ENCODE measurements around the gene PNPLA2.

PNPLA2 gene

DNA sequence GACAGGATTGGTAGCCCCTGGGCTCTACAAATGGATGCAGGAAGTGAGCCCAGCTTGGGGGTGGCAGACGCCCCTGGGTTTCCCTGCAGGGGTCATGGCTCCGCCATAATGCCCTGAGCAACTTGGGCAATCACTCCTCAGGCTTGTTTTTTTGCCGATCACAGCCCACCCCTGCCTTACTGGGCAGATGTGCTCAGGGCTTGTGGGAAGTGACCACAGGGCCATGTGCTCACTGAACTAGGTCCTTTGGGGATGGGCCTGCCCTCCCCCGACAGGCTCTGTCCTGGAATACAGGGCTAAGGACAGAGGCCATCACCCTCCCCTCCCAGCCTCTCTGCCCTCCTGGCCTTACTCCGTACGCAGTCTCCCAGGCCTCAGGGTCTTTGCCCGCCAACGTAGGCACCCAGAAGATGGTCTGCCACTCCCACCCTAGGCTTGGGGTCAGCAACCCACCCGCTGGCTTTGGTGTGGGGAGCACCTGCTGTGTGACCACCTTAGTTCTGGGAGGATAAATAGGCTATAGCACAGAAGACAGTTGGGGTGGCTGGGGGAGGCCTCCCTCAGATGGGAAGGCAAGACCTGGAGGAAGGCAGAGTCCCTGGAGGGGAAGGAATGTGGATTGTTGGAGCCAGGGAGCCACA lies 5.1 kb upstream of the PNPLA2 start:
- no peak for DNase-seq (ENCODE audit: low read depth in 1 of 2, low spot score in 1 of 2)

DNA sequence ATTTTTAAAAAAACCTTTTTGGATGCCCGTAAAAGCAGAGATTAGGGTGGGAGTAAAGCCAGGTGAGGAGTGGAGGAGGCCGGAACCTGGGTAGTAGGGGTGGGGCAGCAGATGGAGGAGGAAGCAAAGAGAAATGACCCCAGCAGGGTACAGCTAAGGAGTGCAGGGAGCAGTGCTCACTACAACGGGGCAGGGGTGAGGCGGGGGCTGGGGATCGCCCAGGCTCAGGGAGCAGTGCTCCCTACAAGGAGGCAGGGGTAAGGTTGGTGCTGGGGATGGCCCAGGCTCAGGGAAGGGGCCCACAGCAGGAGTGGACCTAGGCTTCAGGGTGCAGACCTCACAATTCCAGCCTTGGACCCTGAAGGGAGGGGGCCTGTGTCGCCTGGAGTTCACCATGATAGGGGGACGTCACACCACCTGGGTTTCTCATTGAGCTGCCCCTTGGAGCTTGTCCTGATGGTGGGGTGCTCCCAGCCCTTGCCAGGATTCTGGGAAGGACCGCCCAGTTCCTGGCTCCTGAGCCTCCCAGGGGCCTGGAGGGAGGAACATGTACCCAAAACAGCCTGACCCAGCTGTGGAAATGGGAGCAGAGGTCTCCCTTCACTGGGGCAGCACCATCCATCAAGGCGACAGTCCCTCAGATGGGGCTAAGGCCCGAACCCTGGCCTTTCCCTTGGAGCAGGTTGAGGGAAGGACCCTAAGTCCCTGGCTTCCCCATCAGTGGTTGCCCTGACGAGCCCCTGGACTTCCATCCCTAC lies 2.9 kb upstream of the PNPLA2 start:
- DNase-seq (ENCODE audit: low read depth in 1 of 2, low spot score in 1 of 2) = no peak

DNA sequence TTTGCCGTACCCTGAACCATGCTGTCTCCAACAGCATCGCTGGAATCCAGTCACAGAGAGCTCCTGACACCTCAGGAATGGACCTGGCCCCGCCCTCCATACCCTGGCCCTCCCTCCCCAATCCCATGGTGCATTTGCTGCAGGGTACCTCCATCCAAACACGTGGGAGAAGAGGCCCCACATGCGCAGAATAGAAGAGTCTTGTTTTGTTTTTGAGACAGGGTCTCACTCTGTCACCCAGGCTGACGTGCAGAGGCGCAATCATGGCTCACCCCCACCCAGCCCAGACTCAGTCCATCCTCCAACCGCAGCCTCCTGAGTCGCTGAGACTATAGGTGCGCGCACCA lies 2.3 kb upstream of the PNPLA2 start:
- DNase-seq (ENCODE audit: low read depth in 1 of 2, low spot score in 1 of 2) = no peak

DNA sequence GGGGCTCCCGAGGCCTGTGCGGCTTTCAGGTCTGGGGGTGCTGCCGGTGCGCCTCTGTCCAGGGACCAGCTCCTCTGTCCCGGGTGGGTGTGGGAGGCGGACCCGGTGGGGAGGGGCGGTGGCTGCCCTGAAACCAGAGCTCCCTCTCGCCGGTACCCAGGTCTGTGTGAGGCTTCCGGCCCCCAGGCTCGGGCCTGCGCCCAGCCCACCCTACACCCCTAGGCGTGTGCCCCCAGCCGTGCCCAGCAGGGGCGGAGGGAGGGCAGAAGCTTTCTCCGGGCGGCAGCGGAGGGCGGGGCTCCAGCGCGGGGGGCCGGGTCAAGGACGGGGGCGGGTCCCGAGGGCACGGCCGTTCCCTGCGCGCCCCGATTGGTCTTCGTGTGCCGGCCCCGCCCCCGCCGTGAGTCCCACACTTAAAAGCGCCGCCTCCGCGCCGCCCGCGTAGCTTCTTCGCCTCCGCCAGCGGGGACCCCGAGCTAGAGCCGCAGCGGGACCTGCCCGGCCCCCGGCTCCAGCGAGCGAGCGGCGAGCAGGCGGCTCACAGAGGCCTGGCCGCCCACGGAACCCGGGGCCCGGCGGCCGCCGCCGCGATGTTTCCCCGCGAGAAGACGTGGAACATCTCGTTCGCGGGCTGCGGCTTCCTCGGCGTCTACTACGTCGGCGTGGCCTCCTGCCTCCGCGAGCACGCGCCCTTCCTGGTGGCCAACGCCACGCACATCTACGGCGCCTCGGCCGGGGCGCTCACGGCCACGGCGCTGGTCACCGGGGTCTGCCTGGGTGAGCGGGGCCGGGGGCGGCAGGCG lies 616 bp downstream of the PNPLA2 start:
- DNase-seq (ENCODE audit: low read depth in 1 of 2, low spot score in 1 of 2) = peak; percentile 86 to 90

DNA sequence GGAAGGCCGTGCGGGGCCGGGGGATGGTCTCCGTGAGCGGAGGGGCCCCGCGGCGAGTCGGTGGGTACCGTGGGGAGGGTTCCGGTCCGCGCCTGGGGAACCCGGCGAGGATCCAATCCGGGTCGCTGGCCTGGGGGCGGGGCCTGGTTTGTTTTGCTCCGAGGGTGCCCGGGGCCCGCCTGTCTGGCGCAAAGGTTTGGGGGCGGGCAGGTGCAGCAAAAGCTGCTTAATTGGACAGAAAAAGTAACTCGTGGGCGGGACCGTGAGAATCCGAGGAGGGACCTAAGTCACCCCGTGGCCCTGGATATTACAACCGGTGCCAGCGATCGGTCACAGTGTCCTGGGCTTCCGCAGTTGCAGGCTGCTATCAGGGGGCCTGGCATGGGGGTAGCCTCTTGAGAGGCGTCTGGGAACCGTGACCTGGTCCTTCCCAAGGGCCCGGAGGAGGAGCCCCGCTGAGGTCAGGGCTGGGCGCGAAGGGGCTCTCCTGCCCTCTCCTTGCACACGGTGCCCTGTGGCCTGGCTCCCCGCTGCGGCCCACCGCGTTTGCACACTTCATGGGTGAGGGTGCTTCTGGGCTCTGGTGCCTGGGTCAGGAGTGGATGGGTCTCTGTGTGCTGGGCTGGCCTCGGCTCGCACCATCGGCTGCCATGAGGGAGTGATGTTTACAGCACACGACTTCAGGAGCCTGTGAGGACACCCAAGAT lies 1.4 kb downstream of the PNPLA2 start:
- peak; percentile 86 to 90 for DNase-seq (ENCODE audit: low read depth in 1 of 2, low spot score in 1 of 2)

DNA sequence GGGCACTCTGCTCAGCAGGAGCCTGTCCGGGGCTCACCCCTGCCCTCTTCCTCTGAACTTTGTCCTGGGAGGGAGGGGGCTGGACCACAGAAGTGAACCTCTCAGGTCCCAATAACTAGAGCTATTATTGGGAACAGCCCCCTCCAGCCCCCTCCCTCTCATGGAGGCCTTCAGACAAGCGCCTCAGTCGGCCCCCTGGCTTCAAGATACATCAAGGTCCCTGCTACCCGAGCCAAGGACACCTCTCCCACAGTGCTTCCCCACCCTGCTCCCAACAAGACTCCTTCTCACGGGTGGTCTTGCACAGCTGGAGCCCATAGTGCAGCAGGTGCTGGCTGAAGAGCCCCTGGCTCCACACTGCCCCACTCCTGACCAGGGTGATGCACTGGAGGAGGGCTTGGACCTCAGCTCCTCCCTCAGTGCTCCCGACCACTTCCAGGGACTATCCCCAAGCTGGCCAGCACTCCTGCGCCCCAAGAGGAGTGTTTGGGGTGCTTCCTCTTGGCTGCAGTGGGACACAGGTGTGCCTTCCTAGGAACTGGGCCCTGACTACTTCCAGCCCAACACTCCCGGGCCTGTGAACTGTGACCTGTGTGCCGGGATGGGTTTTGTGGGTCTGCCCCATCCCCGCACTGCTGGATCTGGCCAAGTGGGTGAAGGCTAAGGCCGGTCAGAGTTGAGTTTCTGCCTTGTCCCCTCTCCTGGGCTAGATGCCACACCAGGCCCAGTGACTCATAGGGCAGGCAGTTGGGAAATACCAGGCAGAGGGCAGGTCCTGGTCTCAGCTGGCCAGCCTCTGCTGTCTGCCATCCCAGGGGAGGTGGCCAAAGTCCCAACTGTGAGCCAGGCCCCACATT lies 2.2 kb downstream of the PNPLA2 start:
- DNase-seq (ENCODE audit: low read depth in 1 of 2, low spot score in 1 of 2) = no peak

DNA sequence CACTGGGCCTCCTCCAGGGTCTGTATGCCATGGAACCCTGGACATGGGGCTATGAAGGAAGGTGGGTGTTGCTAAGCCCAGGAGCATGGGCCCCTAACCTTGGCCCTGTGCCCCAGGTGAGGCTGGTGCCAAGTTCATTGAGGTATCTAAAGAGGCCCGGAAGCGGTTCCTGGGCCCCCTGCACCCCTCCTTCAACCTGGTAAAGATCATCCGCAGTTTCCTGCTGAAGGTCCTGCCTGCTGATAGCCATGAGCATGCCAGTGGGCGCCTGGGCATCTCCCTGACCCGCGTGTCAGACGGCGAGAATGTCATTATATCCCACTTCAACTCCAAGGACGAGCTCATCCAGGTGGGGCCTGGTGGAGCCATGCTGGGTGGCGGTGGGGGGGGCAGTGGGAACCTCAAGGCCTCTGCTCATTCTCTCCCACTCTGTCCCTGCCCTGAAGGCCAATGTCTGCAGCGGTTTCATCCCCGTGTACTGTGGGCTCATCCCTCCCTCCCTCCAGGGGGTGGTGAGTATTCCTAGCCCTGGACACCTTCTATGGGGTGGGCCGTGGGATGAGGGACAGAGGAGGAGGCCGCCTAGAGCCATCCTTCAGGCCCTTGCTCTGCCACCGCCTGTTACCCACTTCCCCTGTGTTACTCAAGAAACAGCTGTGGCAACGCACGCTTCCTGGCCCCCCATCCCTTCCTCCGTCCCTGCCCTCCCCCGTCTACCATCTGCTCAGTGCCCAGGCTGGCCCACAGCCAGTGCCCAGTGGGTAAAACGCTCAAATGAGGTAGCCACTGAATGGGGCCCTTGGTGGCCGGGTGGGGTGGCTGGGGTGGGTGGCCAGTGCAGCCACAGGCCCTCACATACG lies 3.0 kb downstream of the PNPLA2 start:
- no peak for DNase-seq (ENCODE audit: low read depth in 1 of 2, low spot score in 1 of 2)

DNA sequence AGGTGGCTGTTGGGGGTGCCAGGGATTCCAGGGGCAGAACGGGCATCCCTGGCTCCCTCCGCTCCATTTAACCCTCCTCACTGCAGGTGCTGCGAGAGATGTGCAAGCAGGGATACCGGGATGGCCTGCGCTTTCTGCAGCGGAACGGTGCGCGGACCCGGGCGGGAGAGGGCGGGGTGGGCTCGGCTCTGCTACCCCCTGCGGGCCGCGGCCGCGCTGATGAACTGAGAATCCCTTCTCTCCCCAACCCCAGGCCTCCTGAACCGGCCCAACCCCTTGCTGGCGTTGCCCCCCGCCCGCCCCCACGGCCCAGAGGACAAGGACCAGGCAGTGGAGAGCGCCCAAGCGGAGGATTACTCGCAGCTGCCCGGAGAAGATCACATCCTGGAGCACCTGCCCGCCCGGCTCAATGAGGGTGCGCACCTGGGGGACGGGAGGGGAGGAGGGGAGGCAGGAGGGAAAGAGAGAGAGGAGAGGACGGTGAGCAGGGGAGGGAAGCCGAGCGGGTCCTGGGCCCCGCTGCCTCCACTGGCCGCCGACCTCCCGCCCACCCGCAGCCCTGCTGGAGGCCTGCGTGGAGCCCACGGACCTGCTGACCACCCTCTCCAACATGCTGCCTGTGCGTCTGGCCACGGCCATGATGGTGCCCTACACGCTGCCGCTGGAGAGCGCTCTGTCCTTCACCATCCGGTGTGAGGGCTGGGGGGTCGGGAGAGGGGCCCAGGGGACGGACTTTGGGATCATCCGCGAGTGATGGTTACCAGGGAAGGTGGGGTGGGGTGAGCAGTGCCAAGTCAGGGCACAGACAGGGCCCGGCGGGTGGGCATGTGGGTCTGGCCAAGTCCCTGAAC lies 5.0 kb downstream of the PNPLA2 start:
- DNase-seq (ENCODE audit: low read depth in 1 of 2, low spot score in 1 of 2) = no peak

DNA sequence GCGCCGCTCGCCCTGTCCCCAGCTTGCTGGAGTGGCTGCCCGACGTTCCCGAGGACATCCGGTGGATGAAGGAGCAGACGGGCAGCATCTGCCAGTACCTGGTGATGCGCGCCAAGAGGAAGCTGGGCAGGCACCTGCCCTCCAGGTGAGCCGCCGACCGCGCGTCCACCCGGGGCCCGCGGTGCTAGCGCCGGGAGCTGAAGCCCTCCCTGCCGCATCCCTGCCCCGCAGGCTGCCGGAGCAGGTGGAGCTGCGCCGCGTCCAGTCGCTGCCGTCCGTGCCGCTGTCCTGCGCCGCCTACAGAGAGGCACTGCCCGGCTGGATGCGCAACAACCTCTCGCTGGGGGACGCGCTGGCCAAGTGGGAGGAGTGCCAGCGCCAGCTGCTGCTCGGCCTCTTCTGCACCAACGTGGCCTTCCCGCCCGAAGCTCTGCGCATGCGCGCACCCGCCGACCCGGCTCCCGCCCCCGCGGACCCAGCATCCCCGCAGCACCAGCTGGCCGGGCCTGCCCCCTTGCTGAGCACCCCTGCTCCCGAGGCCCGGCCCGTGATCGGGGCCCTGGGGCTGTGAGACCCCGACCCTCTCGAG lies 5.7 kb downstream of the PNPLA2 start:
- no peak for DNase-seq (ENCODE audit: low read depth in 1 of 2, low spot score in 1 of 2)

DNA sequence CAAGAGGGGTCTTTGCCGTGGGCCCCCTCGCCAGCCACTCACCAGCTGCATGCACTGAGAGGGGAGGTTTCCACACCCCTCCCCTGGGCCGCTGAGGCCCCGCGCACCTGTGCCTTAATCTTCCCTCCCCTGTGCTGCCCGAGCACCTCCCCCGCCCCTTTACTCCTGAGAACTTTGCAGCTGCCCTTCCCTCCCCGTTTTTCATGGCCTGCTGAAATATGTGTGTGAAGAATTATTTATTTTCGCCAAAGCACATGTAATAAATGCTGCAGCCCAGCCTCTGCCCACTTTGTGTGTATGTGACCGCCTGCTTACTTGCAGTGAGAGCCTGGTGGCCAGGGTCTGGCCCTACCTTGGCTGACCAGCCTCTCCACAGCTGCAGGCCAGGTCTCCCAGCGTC lies 6.2 kb downstream of the PNPLA2 start:
- DNase-seq (ENCODE audit: low read depth in 1 of 2, low spot score in 1 of 2) = no peak

DNA sequence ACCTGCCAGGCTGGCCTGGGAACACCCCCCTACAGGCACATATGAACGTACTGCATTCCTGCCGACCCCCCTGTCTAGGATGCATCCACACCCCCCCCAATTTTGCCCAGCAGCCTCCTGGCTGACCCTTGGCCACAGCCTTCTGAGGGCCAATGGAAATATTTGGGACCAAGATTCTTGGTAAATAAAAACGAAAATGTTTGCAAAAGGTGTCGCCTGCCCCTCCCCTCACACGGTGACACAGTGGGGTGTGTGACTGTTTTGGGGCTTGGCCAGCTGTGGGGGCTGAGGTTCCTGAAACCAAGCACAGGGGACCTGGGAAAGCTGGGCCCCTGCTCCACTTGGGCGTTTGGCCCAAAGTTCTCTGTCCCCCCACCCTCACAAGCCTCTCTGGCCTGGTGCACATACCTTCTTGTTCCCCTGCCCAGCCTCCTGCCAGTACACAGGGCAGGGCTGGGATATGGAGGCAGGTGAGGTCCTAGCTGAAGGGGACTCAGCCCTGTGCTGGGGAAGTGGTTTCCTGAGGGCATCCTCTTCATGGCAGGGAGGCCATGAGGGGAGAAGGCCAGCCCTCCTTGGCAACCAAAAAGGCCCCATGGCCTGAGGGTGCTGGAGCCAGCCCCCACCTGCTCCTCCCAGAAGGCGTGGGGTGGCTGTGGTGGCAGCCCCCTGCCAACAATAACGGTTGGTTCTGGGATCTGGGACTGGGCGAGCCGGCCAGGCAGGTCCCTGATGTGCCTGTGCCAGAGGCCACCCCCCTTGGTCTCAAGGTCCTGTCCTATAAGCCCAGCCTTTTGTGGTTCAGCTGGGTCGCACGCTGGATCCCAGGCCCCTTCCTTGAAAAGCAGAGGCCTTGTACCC lies 6.9 kb downstream of the PNPLA2 start:
- no peak for DNase-seq (ENCODE audit: low read depth in 1 of 2, low spot score in 1 of 2)

DNA sequence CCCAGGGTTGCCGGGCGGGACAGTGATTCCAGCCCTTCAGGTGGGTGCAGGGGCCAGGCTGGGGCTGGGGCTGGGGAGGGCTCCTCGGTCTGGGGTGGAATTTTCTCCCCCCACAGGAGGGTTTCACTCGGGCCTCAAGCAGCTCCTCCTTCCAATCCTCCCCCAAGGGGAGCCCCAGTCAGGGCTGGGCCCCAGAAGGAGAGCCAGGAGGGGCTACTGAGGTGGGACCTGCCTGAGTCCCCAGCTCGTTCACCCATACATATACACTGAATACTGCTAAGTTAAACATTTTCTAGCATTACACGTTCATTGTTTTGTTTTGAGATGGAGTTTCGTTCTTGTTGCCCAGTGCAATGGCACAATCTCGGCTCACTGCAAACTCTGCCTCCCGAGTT lies 7.5 kb downstream of the PNPLA2 start:
- DNase-seq (ENCODE audit: low read depth in 1 of 2, low spot score in 1 of 2) = no peak

DNA sequence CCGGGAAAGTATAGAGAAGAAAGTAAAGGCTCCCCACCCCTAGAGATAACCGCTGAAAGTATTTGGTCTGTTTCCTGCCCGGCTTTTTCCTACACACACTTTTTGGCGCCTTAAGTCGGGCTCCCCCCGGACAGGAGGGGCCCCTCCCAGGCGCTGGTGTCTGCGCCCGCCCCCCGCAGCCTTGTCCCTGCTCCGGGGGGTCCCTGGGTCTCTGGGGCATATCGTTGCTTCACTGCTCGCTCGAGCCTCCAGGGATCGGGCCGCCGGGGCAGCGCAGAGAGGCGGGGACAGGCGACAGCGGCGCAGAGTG lies 8.1 kb downstream of the PNPLA2 start:
- DNase-seq (ENCODE audit: low read depth in 1 of 2, low spot score in 1 of 2) = no peak

DNA sequence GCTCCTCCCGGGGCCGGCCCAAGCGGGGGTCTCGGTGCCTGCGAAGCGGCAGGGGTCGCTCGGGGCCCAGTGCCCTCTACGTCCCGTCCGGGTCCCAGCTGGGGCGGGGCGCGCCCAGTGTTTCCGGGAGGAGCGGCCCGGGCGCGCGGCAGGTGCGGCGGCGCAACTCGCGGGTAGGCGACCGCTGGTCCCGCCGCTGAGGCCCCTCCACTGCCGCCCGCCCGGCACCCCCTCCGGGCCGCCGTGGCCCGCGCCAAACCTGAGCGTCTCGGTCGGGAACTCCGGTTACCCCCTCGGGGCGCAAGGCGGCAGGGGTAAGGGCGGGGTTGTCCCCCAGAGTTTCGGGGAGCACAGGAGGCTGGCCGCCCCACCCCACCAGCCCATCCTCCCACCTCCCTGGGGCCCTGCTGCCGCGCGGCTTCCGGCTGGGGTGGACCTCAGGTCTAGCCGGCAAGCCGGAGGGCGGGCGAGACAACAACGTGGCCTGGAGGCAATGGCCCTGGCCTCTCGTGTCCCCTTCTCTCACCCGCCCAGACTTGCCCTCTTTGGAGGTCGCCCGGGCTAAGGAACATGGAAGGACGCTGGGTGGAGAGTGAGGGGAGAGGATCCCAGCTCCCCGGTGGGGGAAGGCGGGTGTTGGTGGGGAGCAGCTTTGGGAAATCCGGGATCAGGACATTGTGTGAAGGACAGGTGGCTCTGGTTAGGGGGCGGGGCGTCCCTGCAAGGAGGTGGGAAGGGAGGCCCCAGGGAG lies 8.6 kb downstream of the PNPLA2 start:
- no peak for DNase-seq (ENCODE audit: low read depth in 1 of 2, low spot score in 1 of 2)

DNA sequence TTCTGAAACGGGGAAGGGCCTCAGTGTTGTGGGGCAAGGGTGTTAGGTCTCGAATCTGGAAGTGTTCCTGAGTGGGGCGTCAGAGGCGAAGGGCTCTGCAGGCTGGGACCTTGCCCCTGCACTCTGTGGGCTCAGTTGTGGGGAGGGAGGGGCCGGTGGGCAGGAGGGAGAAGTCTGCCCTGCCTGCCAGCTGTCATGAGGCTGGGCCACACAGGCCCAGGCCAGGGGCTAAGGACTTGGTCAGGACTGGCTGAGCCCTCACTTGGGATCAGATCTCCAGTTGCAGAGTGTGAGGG lies 9.1 kb downstream of the PNPLA2 start, which contains the start of gene CRACR2B:
TSS of gene CRACR2B (plus strand) at position 23 of the 296 bp plus-strand sequence. CDS start 689 bp downstream, outside the sequence.
- no peak for DNase-seq (ENCODE audit: low read depth in 1 of 2, low spot score in 1 of 2)

DNA sequence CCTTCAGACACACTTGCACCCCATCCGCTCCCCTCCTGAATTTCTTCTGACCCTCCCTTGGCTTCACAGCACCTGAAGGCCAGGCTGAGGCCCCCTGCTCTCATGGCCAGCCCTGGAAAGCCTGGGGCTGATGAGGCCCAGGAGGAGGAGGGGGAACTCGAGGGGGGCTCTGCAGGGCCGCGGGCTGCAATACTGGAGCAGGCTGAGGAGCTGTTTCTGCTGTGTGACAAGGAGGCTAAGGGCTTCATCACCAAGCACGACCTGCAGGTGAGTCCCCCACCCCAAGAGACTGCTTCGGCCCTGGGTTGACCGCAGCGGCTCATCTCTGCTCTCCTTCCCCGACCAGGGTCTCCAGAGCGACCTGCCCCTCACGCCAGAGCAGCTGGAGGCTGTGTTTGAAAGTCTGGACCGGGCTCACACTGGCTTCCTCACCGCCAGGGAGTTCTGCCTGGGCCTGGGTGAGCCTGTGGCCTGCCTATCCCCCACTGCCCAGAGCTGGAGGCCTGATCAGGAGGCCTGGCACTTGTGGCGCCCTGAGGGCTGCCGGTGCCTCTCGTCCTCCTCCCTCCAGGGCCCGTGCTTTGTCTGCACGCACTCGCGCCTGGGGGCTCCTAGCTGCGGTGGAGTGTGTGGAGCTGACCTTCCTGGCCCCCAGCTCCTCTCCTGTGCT lies 9.9 kb downstream of the PNPLA2 start:
- DNase-seq (ENCODE audit: low read depth in 1 of 2, low spot score in 1 of 2) = no peak

Data from stimulated activated CD4-positive, alpha-beta T cell treated with anti-CD3 and anti-CD28 coated beads, Interleukin-15, amount 100 ng/mL, for 1 hour (primary cell).